ENCODE data around the gene NELFCD.
"Not testable (repeated sequence)": the region's sequence is repeated elsewhere in the genome, so short reads cannot be mapped to it uniquely, and the experiment has no call there.

NELFCD gene

DNA sequence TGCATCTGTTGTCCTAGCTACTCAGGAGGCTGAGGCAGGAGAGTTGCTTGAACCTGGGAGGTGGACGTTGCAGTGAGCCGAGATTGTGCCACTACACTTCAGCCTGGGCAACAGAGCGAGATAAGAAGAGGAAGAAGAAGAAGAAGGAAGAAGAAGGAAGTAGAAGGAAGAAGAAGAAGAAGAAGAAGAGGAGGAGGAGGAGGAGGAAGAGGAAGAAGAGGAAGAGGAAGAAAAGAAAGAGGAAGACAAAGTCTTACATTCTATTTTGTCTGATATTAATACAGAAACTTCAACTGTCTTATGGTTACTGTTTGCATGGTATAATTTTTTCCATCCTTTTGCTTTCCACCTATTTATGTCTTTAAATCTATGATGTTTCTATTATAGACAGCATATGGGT is 7.2 kb upstream of the NELFCD start:
- DNase-seq: no peak

DNA sequence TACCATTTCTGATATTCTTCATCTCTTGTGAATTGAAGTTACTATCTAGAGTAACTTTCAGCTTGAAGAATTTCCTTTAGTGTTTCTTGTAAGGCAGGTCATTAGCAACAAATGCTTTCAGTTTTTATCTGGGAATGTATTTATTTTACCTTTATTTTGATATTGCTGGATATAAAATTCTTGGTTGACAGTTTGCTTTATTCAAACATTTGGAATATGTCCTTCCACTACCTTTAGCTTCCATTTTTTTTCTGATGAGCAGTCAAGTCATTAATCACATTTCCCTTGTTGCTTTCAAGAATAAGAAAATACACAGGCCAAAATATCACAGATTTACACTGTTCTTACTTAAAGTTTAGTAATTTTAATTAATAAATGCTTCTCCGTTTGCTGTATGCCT is 5.7 kb upstream of the NELFCD start:
- no peak for DNase-seq

DNA sequence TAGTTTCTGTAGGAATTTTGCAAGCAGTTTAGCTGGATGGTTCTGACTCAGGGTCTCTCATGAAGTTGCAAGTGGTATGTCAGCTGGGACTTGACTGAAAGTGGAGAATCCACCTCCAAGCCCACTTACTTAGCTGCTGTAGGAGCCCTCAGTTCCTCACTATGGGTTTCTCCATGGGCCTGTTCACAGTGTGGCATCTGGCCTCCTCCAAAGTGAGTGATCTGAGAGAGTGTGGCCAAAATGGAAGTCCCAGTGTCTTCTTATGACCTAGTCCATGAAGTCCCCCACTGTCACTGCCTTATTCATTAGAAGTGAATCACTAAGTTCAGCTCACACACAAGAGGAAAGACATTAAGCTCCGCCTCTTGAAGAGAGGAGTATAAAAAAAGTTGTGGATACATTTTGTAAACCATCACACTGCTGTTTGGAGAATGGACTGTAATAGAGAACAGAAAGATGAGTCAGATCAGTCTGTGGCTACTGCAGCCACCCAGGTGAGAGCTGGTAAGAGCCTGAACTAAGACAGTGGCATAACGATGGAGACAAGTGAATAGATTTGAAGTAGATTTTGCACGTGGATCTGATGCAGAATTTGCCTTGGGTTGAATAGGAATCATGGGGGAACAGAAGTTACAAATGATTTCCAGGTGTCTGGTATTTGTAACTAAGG is 4.9 kb upstream of the NELFCD start:
- DNase-seq: no peak

DNA sequence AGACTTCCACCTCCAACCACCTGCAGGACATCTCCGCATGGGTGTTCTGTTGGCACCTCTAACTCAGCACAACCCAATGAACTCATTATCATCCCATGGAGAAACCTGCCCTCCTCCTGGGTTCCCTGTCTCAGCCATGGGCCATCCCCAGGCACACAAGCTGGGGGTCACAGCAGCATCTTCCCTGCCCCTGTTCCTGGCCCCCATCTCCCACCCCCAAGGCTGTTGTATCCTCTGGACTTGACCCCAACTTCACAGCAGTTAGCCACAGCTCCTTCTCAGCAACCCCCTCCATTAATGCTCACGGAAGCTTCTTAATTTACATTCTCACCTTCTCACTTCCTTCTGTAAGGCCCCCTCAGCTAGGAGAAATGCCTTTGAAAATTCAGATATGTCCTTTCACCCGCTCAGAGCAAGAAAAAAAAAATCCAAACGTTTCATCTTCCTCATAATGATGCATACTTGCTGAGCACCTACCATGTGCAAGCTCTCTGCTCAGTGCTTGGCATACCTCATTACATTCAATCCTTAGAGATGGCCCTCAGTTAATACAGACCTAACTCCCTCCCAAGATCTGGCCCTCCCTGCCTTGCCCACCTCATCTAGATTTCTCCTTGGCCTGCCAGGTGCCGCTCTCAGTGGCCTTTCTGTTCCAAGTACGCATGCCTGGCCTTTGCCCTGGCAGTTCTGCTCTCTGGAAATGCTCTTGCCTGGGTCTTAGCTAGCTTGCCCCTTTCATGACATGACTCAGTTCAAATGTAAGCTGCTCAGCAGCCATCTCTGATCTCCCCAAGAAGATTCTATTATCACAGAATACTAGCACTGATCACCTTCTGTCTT is 2.5 kb upstream of the NELFCD start:
- no peak for DNase-seq

DNA sequence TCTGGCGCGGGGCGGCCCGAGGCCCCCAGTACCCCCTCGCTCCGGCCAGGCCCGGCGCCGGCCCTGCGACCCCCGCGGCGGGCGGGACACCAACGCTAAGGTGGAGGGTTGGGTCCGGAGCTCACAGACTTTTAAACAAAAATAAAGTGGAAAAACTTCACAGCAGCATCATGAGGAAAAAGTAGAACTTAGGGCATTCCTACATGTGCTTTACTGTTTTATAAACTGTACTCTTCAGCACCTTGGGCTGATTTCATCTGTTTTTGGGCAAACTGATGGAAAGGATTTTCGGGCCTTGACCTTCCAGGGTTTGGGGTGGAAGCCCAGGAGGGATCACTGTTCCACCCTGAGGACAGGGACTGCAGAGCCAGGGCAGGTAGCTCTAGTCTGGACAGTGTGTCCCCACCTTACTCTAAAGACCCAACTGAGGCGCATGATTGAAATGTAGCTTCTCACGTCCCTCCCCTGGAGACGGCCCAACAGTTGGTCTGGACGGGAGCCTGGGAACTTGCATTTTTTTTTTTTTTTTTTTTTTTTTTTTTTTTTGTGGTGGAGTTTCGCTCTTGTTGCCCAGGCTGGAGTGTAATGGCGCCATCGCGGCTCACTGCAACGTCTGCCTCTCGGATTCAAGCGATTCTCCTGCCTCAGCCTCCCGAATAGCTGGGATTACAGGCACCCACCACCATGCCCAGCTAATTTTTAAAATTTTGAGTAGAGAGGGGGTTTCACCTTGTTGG is 740 bp downstream of the NELFCD start:
- no peak for DNase-seq

DNA sequence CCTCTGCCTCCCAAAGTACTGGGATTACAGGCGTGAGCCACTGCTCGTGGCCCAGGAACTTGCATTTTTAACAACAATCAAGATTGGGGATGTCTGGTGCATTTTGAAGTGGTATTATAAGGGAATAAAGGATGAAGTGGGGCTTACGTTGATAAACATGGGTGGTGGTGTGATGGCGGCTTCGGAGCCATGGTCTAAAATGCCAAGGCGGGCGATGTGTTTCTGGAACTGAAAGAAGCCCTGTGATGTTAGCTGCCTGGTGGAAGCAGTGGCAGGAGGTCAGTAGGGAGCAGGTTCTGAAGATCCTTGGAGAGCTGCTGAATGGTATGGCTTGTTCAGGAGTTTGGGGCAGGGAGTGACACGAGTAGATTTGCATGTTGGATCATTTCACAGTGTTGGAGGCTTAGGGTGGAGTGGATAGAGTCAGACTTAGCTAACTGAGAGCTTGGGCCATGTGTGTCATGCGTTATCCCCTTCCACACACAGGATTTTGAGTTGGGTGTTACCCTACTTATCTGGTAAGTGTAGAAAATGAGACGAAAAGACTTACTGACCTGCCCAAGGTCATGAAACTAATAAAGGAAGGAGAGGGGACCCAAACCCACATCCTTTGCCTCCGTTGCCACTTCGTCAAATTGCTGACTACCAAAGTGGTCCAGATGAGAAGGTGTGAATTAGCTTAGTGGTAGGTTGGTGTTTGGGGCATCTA is 1.5 kb downstream of the NELFCD start:
- no peak for DNase-seq

DNA sequence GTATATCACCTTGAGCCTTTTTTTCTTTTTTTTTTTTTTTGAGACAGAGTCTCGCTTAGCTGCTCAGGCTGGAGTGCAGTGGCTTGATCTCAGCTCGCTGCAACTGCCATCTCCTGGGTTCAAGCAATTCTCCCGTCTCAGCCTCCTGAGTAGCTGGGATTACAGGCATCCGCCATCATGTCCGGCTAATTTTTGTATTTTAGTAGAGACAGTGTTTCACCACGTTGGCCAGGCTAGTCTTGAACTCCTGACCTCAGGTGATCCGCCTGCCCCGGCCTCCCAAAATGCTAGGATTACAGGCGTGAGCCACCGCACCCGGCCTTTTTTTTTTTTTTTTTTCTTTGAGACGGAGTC is 2.0 kb downstream of the NELFCD start:
- not testable (repeated sequence) for DNase-seq

DNA sequence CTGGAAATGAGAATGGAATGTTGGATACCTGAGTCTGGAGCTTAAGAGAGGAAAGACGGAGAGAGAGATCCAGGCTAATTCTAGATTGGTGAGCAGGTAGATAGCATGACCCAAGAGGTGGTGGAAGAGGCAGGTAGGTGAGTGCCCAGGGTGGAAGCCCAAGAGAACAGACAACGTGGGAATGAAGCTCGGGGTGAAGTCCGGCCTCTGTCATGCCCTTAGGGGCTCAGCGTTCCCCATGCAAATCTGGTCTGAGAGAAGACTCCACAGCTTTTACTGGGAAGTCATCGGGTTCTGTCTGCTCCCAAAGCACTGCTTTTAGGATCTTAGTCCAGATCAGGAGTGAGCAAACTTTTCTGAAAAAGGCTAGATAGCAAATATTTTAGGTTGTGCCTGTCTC is 3.6 kb downstream of the NELFCD start:
- DNase-seq: no peak

DNA sequence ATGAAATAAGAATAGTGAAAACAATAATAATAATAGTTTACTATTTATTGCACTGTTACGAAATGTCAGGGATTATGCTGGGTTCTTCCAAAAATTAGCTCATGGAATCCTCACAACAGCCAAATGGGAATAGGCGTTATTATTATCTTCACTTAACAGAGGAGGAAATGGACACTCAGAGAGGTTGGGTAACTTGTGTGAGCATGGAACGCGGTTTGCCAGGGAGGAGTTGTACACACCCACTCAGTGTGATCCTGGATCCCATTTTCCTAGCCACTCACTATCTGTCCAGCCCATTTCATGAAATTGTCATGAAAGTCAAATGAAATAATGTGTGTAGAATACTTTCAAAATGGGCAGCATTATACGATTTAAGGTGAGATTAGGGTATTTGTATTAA is 4.6 kb downstream of the NELFCD start:
- DNase-seq: no peak

DNA sequence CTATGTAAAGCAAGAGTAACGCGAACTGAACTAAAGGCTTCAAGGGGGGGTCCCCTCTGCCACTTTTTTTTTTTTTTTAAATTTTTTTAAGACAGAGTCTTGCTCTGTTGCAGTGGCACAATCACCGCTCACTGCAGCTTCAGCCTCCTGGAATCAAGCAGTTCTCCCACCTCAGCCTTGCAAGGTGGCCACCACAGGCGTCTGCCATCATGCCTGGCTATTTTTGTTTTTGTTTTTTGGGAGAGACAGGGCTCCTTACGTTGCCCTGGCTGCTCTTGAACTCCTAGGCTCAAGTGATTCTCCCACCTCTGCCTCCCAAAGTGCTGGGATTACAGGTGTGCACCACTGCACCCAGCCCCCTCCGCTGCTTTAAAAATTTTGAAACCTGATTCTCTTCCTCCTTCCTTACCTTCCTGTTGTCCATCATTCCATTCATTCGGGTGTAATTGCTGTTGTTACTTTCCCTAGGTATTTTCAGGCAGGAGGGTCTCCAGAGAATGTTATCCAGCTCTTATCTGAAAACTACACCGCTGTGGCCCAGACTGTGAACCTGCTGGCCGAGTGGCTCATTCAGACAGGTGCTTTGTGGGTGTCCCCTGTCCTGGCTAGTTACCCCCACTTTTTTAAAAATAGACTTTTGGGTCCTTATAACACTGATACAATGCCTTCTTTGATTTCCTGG is 5.4 kb downstream of the NELFCD start:
- DNase-seq: no peak

DNA sequence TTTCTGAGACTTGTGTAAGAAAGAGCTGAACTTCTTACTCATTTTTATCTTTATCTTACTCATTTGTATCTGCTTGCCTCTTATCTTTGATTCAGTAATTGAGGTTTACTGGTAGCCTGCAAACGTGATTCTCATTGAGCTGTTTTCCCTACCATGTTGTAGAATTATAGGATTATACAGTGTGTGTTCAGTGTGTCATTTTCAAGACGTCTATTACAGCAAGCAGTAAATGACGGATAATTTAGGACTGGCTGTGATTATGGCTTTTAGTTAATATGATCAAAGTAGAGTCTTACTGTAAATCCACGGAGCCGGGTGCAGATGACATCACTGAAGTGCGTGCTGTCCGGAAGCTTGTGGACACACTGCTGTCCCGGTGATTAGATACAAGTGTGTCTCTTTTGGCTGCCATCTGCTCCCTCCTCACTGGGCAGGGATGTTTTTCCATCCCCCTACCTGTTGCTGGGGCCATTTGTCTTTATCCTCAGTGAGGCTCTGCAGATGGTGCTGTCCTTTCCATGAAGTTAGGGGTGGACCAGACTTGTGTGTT is 6.0 kb downstream of the NELFCD start:
- DNase-seq: no peak

DNA sequence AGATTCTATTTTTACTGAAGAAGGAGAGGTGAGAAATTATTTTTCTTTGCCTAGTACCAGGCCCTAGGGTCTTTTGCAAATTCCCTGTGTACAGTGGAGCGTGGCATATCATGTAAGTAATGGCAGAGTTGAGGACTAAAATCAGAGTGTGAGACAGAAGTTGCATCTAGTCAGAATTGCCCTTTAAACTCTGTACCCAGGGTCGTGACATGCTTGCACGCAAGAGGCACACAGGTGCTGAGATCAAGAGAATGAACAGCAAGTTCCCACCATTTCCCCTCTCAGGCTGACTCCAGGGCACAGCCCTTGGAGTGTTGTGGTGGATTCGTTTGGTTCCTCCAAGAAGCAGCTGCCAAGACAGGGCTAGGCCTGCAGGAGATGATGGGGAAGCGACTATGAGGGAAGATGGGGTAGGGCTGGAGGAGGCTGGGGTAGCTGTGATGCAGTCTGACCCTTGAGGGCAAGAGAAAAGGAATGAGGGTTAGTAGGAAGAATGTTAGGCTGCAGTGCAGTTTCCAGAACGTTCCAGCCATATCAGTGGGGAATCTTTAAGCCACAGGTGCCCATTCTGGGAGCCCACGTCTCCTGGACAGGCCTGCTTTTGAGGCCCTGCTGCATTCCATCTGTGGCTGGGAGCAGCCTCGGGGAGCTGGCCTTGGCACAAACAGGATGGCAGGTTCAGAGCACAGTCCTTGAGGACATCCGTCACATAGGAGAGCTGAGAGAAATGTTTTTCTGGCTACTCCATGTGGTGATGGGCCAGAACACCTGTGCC is 6.9 kb downstream of the NELFCD start:
- no peak for DNase-seq

DNA sequence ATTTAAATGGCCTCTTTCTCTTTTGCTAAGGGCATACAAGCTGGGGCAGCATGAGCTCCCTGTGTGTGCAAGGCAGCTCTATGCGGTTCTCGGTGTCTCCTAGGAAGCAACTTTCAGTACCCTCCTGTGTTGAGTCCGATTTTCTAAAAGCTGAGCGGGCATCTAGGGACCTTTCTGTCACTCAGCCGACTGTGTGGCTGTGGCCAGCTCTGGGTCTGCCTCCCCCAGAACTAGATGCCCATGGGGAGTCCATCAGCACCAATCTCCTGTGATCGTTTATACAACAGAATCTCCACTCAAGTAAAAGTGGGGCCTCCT is 7.5 kb downstream of the NELFCD start:
- no peak for DNase-seq

DNA sequence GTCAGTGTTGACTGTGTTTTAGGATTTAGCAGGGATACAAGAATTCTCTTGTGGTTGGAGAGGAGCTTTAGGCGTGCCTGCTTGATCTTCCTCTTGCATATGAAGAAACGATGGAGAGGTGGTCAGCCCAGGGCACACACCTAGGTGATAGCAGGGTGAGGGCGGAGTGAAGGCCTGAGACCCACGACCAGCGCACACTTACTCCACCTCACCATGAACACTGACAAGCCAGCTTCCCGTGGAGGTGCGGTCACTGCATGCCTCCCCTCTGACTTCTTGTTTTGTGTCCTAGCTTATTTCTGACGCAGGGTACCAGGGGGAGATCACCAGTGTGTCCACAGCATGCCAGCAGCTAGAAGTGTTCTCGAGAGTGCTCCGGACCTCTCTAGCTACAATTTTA is 8.1 kb downstream of the NELFCD start:
- no peak for DNase-seq

DNA sequence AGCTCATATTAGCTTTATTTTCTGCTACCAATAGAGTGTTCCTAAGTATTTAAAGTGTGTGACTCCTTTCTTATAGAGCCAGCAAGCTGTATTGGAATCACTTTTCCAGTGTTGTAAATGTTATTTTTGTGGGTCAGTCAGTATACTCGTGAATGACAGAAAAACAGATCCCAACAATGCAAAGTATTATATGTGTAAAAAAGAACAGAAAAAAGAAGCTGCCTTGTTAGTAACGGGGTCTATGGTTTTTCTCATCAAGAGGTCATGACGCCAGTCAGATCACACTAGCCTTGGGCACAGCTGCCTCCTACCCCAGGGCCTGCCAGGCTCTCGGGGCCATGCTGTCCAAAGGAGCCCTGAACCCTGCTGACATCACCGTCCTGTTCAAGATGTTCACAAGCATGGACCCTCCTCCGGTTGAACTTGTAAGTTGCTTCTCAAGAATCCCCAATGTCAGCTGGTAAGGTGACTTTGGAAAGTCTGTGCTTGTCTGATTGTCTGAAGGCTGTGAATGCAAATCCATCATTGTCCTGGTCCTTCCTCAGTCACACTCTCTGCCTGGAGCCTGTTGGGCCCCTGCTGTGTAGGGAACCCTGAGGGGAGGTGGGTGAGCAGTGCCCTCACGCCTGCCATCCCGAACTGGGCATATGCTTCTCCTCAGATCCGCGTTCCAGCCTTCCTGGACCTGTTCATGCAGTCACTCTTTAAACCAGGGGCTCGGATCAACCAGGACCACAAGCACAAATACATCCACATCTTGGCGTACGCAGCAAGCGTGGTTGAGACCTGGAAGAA is 9.8 kb downstream of the NELFCD start:
- no peak for DNase-seq

DNA sequence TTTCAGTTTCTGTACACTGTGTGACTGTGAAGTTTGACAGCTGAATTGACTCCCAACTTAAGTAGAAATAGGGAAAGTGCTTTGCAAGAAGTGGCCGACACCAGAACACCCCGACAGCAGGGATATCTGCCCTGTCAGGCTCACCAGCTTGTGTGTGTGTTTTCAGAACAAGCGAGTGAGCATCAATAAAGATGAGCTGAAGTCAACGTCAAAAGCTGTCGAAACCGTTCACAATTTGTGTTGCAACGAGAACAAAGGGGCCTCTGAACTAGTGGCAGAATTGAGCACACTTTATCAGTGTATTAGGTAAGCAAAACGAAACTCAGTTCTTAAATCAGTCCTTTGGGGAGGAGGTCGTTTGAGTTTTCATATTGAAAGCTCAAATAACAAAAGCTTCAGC is 10.7 kb downstream of the NELFCD start:
- DNase-seq: peak; percentile 24

DNA sequence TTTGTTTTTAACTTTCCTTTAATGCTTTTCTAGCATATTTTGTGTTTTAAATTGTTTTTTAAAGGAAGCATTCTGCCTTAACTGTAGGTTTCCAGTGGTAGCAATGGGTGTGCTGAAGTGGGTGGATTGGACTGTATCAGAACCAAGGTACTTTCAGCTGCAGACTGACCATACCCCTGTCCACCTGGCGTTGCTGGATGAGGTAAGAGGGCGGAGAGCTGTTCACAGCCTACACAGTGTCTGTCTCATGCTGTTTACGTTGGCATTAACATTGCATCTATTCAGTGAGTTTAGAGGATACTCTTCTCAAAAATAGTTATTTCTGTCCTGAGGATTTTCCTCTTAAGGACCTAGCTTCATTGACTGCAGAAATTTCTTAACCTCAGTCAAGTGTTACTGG is 11.9 kb downstream of the NELFCD start:
- DNase-seq: no peak

DNA sequence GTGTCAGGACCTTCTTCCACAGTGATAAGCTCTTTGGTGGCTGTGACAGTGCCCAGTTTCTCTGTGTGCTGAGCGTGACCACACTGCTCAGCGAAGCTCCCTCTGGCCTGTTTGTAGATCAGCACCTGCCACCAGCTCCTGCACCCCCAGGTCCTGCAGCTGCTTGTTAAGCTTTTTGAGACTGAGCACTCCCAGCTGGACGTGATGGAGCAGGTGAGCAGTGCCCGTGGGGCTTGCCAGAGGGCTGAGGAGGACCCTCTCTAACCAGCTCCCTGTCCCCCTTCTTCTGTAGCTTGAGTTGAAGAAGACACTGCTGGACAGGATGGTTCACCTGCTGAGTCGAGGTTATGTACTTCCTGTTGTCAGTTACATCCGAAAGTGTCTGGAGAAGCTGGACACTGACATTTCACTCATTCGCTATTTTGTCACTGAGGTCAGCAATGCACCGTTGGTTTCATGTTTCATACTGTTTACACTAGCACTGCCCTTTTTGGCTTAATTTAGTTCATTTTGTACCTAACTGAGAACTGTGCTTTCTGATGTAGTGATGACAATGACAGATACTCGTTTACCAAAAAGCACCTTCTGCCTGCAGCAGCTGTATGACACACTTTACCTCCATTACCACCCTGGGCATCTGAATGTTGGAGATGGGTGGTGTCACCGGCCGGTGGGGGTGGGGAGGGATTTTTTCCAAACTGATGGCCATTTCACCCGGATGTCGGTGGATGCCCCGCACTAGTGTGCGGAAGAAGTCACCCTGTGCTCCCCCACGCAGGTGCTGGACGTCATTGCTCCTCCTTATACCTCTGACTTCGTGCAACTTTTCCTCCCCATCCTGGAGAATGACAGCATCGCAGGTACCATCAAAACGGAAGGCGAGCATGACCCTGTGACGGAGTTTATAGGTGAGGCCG is 12.5 kb downstream of the NELFCD start:
- no peak for DNase-seq

DNA sequence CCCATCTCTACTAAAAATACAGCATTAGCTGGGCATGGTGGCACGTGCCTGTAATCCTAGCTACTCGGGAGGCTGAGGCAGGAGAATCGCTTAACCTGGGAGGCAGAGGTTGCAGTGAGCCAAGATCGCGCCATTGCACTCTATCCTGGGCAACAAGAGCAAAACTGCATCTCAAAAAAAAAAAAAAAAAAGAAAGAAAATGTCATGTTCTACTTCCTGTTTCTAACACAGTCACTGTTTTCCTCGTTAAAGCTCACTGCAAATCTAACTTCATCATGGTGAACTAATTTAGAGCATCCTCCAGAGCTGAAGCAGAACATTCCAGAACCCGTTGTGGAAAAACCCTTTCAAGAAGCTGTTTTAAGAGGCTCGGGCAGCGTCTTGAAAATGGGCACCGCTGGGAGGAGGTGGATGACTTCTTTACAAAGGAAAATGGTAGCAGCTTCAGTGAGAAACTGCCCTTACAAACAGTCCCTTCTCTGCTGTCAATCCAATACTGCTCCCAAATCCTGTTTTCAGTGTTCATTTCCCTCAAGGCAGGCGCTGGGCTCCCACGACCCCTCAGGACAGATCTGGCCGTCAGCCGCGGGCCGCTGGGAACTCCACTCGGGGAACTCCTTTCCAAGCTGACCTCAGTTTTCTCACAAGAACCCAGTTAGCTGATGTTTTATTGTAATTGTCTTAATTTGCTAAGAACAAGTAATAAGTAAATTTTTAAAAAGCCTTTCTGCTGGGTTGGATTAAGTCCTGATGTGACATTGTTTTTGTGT is 13.5 kb downstream of the NELFCD start:
- no peak for DNase-seq

Measured in midbrain (tissue), 1 donor.